Chondrocyte (in vitro differentiated cells): ENCODE results near the gene SEMA6A. TPM values are rescaled to one million over a fixed set of nuclear protein-coding genes. Genes with fewer than 3 reads are reported as not detected.

ENCODE experiments used
- DNase-seq: peaks from one replicate; pipeline ENCODE4 v3.0.0; 2021; ENCODE audit warnings: mixed read lengths, low spot score
- H3K27ac Mint-ChIP-seq: one replicate; pipeline ENCODE4 v1.8.0; 2021; ENCODE audit warnings: mild to moderate bottlenecking, moderate library complexity, mixed read lengths; ENCODE audit not compliant: unreplicated experiment
- H3K27me3 Mint-ChIP-seq: 2 replicates; pipeline ENCODE4 v1.8.0; 2021; ENCODE audit warnings: low read depth, mixed read lengths
- H3K36me3 Mint-ChIP-seq: 2 replicates; pipeline ENCODE4 v1.8.0; 2021; ENCODE audit warnings: low read depth, mixed read lengths
- H3K4me1 Mint-ChIP-seq: 2 replicates; pipeline ENCODE4 v1.8.0; 2021; ENCODE audit warnings: low read depth, mild to moderate bottlenecking, mixed read lengths
- H3K4me3 Mint-ChIP-seq: one replicate; pipeline ENCODE4 v1.8.0; 2021; ENCODE audit warnings: mild to moderate bottlenecking, moderate library complexity, mixed read lengths; ENCODE audit not compliant: unreplicated experiment
- H3K9me3 Mint-ChIP-seq: 2 replicates; pipeline ENCODE4 v1.8.0; 2021; ENCODE audit warnings: low read depth, mixed read lengths
- total RNA-seq: library from RNA; stranded (reverse); gene quantifications from 3 replicates; pipeline ENCODE4 v1.2.1, GENCODE V29; 2021
- TF ChIP-seq, protein P1 (sequence below): fragments of 200-600 bp; sonication (generic); IDR thresholded peaks from 2 replicates; pipeline ENCODE4 v1.5.0; 2021; ENCODE audit warnings: antibody characterized with exemption, mild to moderate bottlenecking, moderate library complexity

Gene SEMA6A
- total RNA-seq, 1 donor from 2014 or later, result 3.9 TPM

DNA sequence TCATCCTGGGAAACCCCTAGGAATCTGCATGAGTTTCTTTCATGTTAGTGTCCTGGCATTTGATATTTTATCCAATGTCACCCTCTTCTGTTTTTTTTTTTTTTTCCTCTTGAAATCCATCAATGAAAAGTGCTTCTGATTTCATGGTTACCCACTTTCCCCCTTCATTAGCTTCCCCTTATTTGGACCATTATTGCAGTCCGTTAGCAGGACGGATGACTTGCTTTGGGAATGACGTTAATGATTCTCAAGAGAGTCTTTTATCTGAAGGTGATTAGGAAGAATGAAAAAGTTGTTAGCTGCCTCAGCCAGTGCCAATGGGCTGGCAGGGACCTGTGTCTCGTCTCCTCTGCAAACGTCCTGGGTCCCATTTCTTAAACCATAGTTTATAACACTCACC lies 134.7 kb downstream of the SEMA6A start:
- no peaks in the 10 kb centered on the region for H3K27me3 Mint-ChIP-seq

DNA sequence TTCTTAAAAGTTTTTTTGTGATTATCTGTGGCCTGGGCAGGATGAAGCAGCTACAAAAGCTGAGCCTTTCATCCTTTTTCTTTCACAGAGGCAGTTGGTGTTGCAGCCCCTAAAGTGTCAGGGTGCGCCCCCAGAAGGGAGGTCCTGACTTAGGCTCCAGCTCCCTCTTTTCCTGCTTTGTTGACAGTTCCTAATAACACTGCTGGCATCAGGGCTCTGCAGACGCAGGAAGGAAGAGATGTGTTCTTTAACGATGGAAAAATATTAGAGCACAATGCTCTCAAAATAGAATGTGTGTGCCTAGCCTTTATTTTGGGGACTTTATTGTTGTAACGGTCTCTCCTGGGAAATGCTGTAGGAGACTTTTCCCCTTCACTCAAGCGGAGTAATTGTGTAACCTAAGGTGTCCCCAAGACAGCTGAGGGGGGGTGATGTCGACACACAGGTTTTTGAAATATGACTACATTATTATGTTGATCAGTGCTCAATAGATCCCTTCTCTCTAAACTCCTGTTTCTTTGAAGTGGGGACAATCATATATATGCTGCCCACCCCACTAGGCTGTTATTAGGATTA lies 135.6 kb downstream of the SEMA6A start:
- H3K27me3 Mint-ChIP-seq, result no peaks in the 10 kb centered on the region
- peaks cover under 1% of the 10 kb centered on the region for H3K36me3 Mint-ChIP-seq
- no peak overlapping the region for H3K4me3 Mint-ChIP-seq
- H3K9me3 Mint-ChIP-seq, result no peaks in the 10 kb centered on the region
- no peak overlapping the region for H3K27ac Mint-ChIP-seq
- peaks cover 7% of the 10 kb centered on the region for H3K4me1 Mint-ChIP-seq
- TF ChIP-seq, protein P1, sequence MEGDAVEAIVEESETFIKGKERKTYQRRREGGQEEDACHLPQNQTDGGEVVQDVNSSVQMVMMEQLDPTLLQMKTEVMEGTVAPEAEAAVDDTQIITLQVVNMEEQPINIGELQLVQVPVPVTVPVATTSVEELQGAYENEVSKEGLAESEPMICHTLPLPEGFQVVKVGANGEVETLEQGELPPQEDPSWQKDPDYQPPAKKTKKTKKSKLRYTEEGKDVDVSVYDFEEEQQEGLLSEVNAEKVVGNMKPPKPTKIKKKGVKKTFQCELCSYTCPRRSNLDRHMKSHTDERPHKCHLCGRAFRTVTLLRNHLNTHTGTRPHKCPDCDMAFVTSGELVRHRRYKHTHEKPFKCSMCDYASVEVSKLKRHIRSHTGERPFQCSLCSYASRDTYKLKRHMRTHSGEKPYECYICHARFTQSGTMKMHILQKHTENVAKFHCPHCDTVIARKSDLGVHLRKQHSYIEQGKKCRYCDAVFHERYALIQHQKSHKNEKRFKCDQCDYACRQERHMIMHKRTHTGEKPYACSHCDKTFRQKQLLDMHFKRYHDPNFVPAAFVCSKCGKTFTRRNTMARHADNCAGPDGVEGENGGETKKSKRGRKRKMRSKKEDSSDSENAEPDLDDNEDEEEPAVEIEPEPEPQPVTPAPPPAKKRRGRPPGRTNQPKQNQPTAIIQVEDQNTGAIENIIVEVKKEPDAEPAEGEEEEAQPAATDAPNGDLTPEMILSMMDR, result no peak
- DNase-seq, result no peak

More for the DNA sequence above, 134.7 kb downstream of the SEMA6A start:
- Mint-ChIP-seq H3K4me3 (no peak overlapping the region), H3K9me3 (no peaks in the 10 kb centered on the region), H3K36me3 (peaks cover 2% of the 10 kb centered on the region), H3K4me1 (peaks cover 7% of the 10 kb centered on the region), H3K27ac (no peak overlapping the region)
- TF ChIP-seq, protein P1, result no peak
- no peak for DNase-seq

DNA sequence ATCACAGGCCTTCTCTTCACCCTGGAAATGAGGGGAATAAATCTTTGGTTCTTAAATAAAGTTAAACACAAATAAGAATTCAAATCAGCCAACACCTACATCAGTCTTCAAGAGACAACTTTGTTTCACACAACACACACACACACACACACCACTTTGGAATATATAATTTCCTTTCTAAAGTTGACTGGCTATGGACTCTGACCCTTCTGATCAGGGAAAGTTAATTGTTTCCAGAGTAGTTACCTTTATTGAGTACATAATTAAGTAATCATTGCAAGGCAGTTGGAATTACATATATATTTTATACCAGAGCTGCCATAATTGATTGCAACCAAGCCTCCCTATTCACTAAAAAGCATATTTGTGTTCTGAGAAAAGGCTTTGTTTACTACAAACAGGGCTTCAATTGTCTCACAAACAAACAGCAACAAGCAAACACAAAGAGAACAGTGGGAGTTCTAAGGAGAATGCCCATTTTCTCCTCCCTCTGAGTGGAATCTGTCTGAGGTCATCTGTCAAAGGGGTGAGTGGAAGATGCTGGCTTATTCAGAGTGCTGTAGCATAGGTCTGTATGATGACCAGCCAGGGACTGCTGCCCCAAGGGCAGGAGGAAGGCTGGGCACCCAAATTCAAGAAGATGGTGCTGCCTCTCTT lies 136.6 kb downstream of the SEMA6A start:
- Mint-ChIP-seq H3K36me3 (no peaks in the 10 kb centered on the region), H3K4me3 (no peak overlapping the region), H3K9me3 (no peaks in the 10 kb centered on the region), H3K27me3 (no peaks in the 10 kb centered on the region), H3K4me1 (peaks cover 7% of the 10 kb centered on the region), H3K27ac (no peak overlapping the region)
- TF ChIP-seq, protein P1, result no peak
- no peak for DNase-seq

DNA sequence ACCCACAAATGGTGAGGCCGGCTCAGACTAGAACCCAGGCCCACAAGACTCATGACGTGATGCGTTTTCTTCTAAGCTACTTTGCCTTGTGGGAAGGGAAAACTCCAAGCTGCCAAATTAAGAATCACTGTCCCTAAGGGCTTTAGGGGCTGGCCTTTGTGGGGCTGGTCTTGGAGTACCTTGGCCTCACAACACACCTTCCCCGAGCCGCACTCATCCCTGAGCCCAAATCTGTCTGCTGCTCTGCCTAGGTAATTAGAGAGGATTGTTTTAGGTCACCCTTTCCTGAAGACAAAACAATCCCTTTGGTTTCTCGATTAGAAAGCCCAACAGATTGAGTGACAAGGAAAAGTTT lies 137.3 kb downstream of the SEMA6A start:
- TF ChIP-seq, protein P1, result no peak
- H3K36me3 Mint-ChIP-seq, result no peaks in the 10 kb centered on the region
- H3K4me1 Mint-ChIP-seq, result peaks cover 6% of the 10 kb centered on the region
- DNase-seq, result no peak
- H3K27me3 Mint-ChIP-seq, result no peaks in the 10 kb centered on the region
- no peak overlapping the region for H3K4me3 Mint-ChIP-seq
- no peak overlapping the region for H3K27ac Mint-ChIP-seq
- H3K9me3 Mint-ChIP-seq, result no peaks in the 10 kb centered on the region

DNA sequence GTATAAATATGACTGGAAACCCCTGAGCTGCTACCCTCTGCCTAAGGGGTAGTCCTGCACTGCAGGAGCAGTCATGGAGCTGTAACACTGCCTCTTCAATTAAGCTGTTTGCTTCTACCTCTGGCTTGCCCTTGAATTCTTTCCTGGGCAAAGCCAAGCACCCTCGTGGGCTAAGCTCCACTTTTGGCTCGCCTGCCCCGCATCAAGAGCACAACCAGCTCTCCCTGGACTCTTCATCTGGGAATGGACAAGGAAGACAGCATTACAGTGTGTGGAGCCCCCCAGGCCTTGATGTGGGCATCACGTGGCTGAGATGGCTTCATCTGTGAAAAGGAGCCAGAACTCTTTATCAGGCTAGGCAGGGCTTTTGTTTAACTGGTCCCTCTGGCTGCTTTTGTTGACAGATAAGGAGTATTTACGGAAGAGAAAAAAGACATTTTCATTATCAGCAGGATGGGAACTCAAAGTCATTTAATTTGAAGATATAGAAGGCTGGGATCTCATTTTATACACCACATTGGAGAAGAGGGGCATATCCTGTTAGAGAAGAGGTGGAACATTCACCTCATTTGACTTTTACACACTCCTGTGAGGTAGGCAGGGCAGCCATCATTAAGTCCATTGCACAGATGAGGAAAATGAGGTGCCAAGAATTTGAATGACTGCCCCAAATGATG lies 137.8 kb downstream of the SEMA6A start:
- no peak overlapping the region for H3K27ac Mint-ChIP-seq
- TF ChIP-seq, protein P1, result no peak
- H3K9me3 Mint-ChIP-seq, result no peaks in the 10 kb centered on the region
- H3K4me3 Mint-ChIP-seq, result no peak overlapping the region
- no peaks in the 10 kb centered on the region for H3K36me3 Mint-ChIP-seq
- no peaks in the 10 kb centered on the region for H3K27me3 Mint-ChIP-seq
- DNase-seq, result no peak
- H3K4me1 Mint-ChIP-seq, result peaks cover under 1% of the 10 kb centered on the region
